SU-DHL-6 (cell line): ENCODE data around the gene IFITM1.

Source experiments
- EZH2phosphoT487 ChIP-seq: fragments of 200-600 bp; sonication (generic), shearing (Covaris generic); conservative IDR thresholded peaks from 2 replicates; pipeline ENCODE4 v1.6.1; 2018; ENCODE audit warnings: mild to moderate bottlenecking, antibody characterized with exemption, low read length, moderate library complexity, mixed read lengths
- TF ChIP-seq, protein P1 (sequence below): fragments of 200-600 bp; sonication (generic); IDR thresholded peaks from one replicate; pipeline ENCODE4 v1.5.1; 2017; ENCODE audit warnings: antibody characterized with exemption, mild to moderate bottlenecking, low read length, moderate library complexity; ENCODE audit not compliant: insufficient read depth, poor library complexity, severe bottlenecking

DNA sequence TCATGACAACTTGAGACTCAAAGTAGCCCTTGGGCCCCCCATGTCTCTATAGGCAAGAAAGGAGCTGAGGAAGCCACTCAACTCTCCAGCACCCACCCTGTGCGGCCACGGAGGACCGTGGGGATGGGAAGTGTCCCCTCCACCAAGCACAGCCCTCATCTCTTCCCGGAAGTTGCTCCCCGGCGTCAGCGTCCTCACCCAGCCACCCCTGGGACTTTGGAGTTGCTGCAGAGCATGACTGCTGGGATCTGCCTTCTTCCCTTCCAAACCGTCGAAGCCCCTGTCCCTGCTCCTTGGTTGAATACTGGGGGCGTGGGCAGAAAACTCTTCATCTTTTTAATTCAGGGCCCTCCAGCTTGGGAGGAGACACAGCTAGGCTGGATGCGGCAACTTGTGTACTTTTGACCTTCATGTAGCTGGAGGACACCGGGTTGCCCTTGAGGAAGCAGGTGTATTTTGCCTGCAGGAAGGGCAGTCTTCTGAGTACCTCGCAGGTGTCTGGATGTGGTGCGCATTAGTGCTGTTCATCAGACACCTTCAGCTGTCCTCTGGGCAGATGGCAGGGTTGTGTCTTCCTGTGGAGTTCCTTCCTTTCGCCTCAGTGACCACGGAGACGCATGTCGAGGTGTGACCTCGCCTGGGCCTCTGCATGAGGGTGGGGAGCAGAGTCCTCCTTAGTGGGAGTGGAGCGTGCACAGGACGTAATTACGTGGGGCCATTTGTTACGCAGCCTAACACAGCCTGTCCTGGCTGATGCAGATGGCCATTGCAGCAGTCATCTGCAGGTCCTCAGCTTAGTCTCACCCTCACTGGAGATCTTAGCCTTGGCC lies 19.0 kb downstream of the IFITM1 start:
- no peak for TF ChIP-seq EZH2phosphoT487
- TF ChIP-seq, protein P1, sequence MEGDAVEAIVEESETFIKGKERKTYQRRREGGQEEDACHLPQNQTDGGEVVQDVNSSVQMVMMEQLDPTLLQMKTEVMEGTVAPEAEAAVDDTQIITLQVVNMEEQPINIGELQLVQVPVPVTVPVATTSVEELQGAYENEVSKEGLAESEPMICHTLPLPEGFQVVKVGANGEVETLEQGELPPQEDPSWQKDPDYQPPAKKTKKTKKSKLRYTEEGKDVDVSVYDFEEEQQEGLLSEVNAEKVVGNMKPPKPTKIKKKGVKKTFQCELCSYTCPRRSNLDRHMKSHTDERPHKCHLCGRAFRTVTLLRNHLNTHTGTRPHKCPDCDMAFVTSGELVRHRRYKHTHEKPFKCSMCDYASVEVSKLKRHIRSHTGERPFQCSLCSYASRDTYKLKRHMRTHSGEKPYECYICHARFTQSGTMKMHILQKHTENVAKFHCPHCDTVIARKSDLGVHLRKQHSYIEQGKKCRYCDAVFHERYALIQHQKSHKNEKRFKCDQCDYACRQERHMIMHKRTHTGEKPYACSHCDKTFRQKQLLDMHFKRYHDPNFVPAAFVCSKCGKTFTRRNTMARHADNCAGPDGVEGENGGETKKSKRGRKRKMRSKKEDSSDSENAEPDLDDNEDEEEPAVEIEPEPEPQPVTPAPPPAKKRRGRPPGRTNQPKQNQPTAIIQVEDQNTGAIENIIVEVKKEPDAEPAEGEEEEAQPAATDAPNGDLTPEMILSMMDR = no peak
